GM06990 (cell line): ENCODE measurements around the gene RNLS.

Source experiments
- DNase-seq: peaks from one replicate; pipeline ENCODE4 v3.0.0-alpha.2; 2011; ENCODE audit not compliant: insufficient read length; ENCODE audit errors: extremely low read depth
- H3K27me3 ChIP-seq: replicated peaks from 2 replicates; pipeline ENCODE4 v1.6.0; 2011; ENCODE audit warnings: low read length; ENCODE audit not compliant: control insufficient read depth, insufficient read depth
- H3K36me3 ChIP-seq: 2 replicates; pipeline ENCODE4 v1.5.1; 2011; ENCODE audit warnings: low read length; ENCODE audit not compliant: control insufficient read depth, insufficient read depth
- H3K4me3 ChIP-seq: replicated peaks from 2 replicates; pipeline ENCODE4 v1.5.1; 2011; ENCODE audit warnings: low read depth, mild to moderate bottlenecking, control low read depth, low read length
- TF ChIP-seq, protein P1 (sequence below): IDR thresholded peaks from 2 replicates; pipeline ENCODE4 v1.5.1; 2011; ENCODE audit warnings: low read length, control low read depth, mild to moderate bottlenecking, inconsistent platforms; ENCODE audit not compliant: insufficient read depth, poor library complexity, severe bottlenecking

Gene RNLS

GRCh38 chr10:88374392-88375175 is 208.5 kb downstream of the RNLS start:
- no peak for DNase-seq
- no peaks in the 10 kb centered on the region for H3K36me3 ChIP-seq
- H3K4me3 ChIP-seq = no peak overlapping the region
- H3K27me3 ChIP-seq = no peaks in the 10 kb centered on the region
- TF ChIP-seq, protein P1, sequence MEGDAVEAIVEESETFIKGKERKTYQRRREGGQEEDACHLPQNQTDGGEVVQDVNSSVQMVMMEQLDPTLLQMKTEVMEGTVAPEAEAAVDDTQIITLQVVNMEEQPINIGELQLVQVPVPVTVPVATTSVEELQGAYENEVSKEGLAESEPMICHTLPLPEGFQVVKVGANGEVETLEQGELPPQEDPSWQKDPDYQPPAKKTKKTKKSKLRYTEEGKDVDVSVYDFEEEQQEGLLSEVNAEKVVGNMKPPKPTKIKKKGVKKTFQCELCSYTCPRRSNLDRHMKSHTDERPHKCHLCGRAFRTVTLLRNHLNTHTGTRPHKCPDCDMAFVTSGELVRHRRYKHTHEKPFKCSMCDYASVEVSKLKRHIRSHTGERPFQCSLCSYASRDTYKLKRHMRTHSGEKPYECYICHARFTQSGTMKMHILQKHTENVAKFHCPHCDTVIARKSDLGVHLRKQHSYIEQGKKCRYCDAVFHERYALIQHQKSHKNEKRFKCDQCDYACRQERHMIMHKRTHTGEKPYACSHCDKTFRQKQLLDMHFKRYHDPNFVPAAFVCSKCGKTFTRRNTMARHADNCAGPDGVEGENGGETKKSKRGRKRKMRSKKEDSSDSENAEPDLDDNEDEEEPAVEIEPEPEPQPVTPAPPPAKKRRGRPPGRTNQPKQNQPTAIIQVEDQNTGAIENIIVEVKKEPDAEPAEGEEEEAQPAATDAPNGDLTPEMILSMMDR = no peak

- TF ChIP-seq, protein P1 = no peak
- no peak for DNase-seq
Observed at GRCh38 chr10:88372881-88373592, 210.1 kb downstream of the RNLS start.

DNA sequence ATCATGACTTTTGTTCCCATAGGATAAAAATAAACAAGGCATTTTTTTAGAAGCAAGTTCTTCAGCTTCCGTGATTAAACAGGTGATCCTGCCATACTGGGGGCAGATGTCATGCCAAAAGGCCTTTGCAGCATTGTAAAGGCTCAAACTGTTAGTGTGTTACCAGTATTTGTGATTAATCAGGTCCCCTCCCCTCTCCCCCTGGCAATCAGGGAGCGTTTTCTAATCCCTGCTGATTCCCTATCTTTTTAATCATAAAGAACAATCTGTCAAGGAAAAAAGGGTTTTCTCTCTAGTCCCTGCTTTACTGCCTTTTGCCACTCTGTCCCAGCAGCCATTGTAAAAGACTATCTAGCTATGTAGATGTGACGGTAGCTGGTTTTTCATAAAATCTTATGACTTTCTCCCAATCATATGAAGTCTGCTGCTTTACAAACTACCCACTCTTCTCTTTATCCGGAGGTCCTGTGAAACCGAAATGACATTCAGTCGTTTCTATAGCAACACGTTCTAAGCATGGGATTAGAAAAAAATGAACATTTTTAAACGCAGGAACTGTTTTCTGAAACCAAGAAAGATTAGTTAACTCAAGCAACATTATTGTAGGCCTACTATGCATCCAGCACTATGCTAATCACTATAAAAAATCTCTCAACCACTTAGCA is 210.9 kb downstream of the RNLS start:
- no peaks in the 10 kb centered on the region for H3K27me3 ChIP-seq
- no peaks in the 10 kb centered on the region for H3K36me3 ChIP-seq
- H3K4me3 ChIP-seq = no peak overlapping the region
- TF ChIP-seq, protein P1 = no peak
- no peak for DNase-seq

More at GRCh38 chr10:88372881-88373592, 210.1 kb downstream of the RNLS start:
- Histone ChIP-seq H3K36me3 (no peaks in the 10 kb centered on the region), H3K27me3 (no peaks in the 10 kb centered on the region), H3K4me3 (no peak overlapping the region)

DNA sequence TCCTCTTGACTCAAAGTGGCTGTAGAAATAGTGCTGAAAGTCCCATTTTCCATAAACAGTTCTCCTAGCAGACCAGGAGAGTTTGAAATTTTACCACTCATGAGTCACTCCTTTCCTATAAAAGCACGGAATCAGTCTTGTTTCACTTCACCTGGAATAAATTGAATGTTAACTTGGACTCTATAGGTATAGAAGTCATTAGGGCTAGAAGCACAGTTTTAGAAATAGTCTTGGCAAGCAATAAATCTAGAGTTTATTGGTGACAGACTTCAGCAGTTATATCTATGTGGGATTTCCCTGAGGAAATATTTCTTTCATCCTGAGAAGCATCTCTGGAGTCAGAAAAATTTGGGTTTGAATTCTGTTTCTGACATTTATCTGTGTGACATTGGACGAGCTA is 212.4 kb downstream of the RNLS start:
- no peak for DNase-seq
- Histone ChIP-seq H3K27me3 (no peaks in the 10 kb centered on the region), H3K4me3 (no peak overlapping the region), H3K36me3 (no peaks in the 10 kb centered on the region)
- TF ChIP-seq, protein P1 = no peak

DNA sequence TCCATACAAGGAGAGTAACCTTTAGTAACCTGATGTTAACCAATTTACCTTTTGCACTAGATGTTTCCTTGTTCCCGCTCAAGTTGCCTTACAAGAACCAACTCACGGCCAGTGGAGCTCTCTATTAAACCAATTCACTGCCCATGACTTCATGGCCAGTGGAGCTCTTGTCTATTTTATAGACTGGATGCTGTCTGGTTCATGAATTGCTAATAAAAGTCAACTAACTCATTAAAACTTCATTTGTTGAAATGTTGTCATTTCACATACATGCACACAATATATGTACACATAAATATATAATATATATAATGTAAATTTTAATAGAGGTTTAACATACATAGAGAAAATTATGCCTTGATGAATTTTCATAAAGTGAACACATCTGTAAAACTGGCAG is 216.3 kb downstream of the RNLS start:
- TF ChIP-seq, protein P1 = no peak
- Histone ChIP-seq H3K36me3 (no peaks in the 10 kb centered on the region), H3K4me3 (no peak overlapping the region), H3K27me3 (no peaks in the 10 kb centered on the region)
- DNase-seq = no peak
